ENCODE results near the gene IFNL1. TPM values are rescaled to one million over a fixed set of nuclear protein-coding genes. Genes with fewer than 3 reads are reported as not detected.

IFNL1 gene
- total RNA-seq, 2 experiments from 2014 or later = not detected

- Mint-ChIP-seq H3K4me3 (no peak within 1 kb of the TSS), H3K36me3 (ENCODE audit: low read depth) (no peaks in the 10 kb centered on the region), H3K27me3 (peaks cover 9% of the 10 kb centered on the region), H3K4me1 (ENCODE audit: low read depth) (peaks cover 10% of the 10 kb centered on the region), H3K27ac (no peak within 1 kb of the TSS), H3K9me3 (no peaks in the 10 kb centered on the region)
- DNase-seq (no peak), ATAC-seq (ENCODE audit: poor library complexity) (no peak)
- Histone ChIP-seq H3K27me3 (ENCODE audit: control insufficient read depth in 1 of 2, insufficient read depth in 2 of 2, low read length in 2 of 2) (peaks cover 8 to 11% of the 10 kb centered on the region in 2 experiments), H3K27ac (ENCODE audit: low read depth in 1 of 2, low read length in 2 of 2) (no peak within 1 kb of the TSS), H3K36me3 (ENCODE audit: insufficient read depth, low read length) (no peaks in the 10 kb centered on the region), H3K9me3 (ENCODE audit: control insufficient read depth in 1 of 2, insufficient read depth in 1 of 2, low read length in 2 of 2) (peaks cover 0 to 6% of the 10 kb centered on the region in 2 experiments), H3K4me3 (ENCODE audit: low read length) (no peak within 1 kb of the TSS), H3K4me1 (ENCODE audit: insufficient read depth, low read length) (peaks cover 10% of the 10 kb centered on the region)
- ChIA-PET CTCF (no interaction called here), POLR2A (no interaction called here)
- no peak for TF ChIP-seq CTCF (IDR thresholded peaks at IDR 0.05)
- intact Hi-C loops (cut with DNase I, micrococcal nuclease) = no loop called here
These were observed 47.4 kb upstream of the IFNL1 start, which contains the start of gene IFNL4 for GRCh38 chr19:39248806-39249205. IFNL4 (minus strand) TSS chr19:39248856.

DNA sequence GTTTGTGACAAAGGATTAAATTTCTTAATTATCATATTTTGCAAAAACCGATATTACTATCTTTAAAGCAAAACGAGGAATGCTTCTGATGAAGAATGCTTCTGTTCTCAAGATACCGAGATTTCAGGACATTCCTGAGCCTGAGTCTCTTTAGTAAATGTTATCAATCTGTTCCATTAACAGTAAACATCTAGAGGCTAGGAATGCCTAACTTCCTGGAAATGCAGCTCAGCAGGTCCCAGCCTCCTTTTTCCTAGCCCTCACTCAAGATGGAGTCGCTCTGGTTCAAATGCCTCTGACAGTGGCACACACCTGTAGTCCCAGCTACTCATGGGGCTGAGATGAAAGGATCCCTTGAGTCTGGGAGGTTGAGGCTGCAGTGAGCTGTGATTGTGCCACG is 45.1 kb upstream of the IFNL1 start:
- Histone ChIP-seq H3K27ac (ENCODE audit: low read depth in 1 of 2, low read length in 2 of 2) (no peak overlapping the region), H3K9me3 (ENCODE audit: control insufficient read depth in 1 of 2, insufficient read depth in 1 of 2, low read length in 2 of 2) (peaks cover 0 to 6% of the 10 kb centered on the region in 2 experiments), H3K36me3 (ENCODE audit: insufficient read depth, low read length) (no peaks in the 10 kb centered on the region), H3K4me1 (ENCODE audit: insufficient read depth, low read length) (peaks cover 10% of the 10 kb centered on the region), H3K4me3 (ENCODE audit: low read length) (no peak overlapping the region), H3K27me3 (ENCODE audit: control insufficient read depth in 1 of 2, insufficient read depth in 2 of 2, low read length in 2 of 2) (peaks cover 8 to 11% of the 10 kb centered on the region in 2 experiments)
- intact Hi-C loops (cut with DNase I, micrococcal nuclease) = no loop called here
- no peak overlapping the region for H3K4me3 Mint-ChIP-seq
- ChIA-PET CTCF (interaction anchor here (0.6 kb wide), 1 partner anchor 34 kb away, joined by 3 read pairs; no protein-coding TSS in a partner anchor), POLR2A (no interaction called here)
- DNase-seq (no peak), ATAC-seq (ENCODE audit: poor library complexity) (no peak)
- H3K27me3 Mint-ChIP-seq = peaks cover 9% of the 10 kb centered on the region
- no peaks in the 10 kb centered on the region for H3K9me3 Mint-ChIP-seq
- TF ChIP-seq CTCF (IDR thresholded peaks at IDR 0.05) = no peak
- peaks cover 10% of the 10 kb centered on the region for H3K4me1 Mint-ChIP-seq (ENCODE audit: low read depth)
- H3K36me3 Mint-ChIP-seq (ENCODE audit: low read depth) = no peaks in the 10 kb centered on the region
- no peak overlapping the region for H3K27ac Mint-ChIP-seq

- H3K4me1 ChIP-seq (ENCODE audit: insufficient read depth, low read length) = peaks cover 10% of the 10 kb centered on the region
- H3K9me3 ChIP-seq (ENCODE audit: control insufficient read depth in 1 of 2, insufficient read depth in 1 of 2, low read length in 2 of 2) = peaks cover 0 to 6% of the 10 kb centered on the region in 2 experiments
- no peak overlapping the region for H3K27ac ChIP-seq (ENCODE audit: low read depth in 1 of 2, low read length in 2 of 2)
- no peaks in the 10 kb centered on the region for H3K36me3 ChIP-seq (ENCODE audit: insufficient read depth, low read length)
- peaks cover 8 to 11% of the 10 kb centered on the region in 2 experiments for H3K27me3 ChIP-seq (ENCODE audit: control insufficient read depth in 1 of 2, insufficient read depth in 2 of 2, low read length in 2 of 2)
- DNase-seq (no peak), ATAC-seq (ENCODE audit: poor library complexity) (no peak)
- POLR2A ChIA-PET = no interaction called here
- no peak overlapping the region for H3K27ac Mint-ChIP-seq
- peaks cover 13% of the 10 kb centered on the region for H3K27me3 Mint-ChIP-seq
- intact Hi-C loops (cut with DNase I, micrococcal nuclease) = no loop called here
- no peak overlapping the region for H3K4me3 Mint-ChIP-seq
- CTCF ChIA-PET = no interaction called here
- H3K4me1 Mint-ChIP-seq (ENCODE audit: low read depth) = peaks cover 10% of the 10 kb centered on the region
- H3K9me3 Mint-ChIP-seq = no peaks in the 10 kb centered on the region
- H3K36me3 Mint-ChIP-seq (ENCODE audit: low read depth) = no peaks in the 10 kb centered on the region
- no peak overlapping the region for H3K4me3 ChIP-seq (ENCODE audit: low read length)
- no peak for TF ChIP-seq CTCF (IDR thresholded peaks at IDR 0.05)
These were observed 44.4 kb upstream of the IFNL1 start for GRCh38 chr19:39251846-39252245.

All from CD4-positive, alpha-beta T cell (primary cell).